ENCODE measurements around the gene SLC25A43.
"Not testable (repeated sequence)": the region's sequence is repeated elsewhere in the genome, so short reads cannot be mapped to it uniquely, and the experiment has no call there.

The SLC25A43 gene

GRCh38 chrX:119398974-119399771, at the start of gene SLC25A43:
Gene SLC25A43, plus strand, starts transcription at chrX:119399336. Its CDS starts 68 bp downstream, at chrX:119399404.
- H3K4me3 ChIP-seq (ENCODE audit: low read length), result peak within 1 kb of the TSS; percentile 42
- no peaks in the 10 kb centered on the region for H3K4me1 ChIP-seq (ENCODE audit: control insufficient read depth, low read depth, low read length)
- H3K27me3 ChIP-seq (ENCODE audit: control insufficient read depth, insufficient read depth, low read length), result peaks cover 24% of the 10 kb centered on the region
- H3K9me3 ChIP-seq (ENCODE audit: control insufficient read depth, low read depth, low read length), result peaks cover 10% of the 10 kb centered on the region
- H3K36me3 ChIP-seq (ENCODE audit: control insufficient read depth, low read depth, low read length), result no peaks in the 10 kb centered on the region
- peak within 1 kb of the TSS; percentile 17 for H3K9ac ChIP-seq (ENCODE audit: low read length)
- no peak within 1 kb of the TSS for H3K27ac ChIP-seq (ENCODE audit: low read length)

DNA sequence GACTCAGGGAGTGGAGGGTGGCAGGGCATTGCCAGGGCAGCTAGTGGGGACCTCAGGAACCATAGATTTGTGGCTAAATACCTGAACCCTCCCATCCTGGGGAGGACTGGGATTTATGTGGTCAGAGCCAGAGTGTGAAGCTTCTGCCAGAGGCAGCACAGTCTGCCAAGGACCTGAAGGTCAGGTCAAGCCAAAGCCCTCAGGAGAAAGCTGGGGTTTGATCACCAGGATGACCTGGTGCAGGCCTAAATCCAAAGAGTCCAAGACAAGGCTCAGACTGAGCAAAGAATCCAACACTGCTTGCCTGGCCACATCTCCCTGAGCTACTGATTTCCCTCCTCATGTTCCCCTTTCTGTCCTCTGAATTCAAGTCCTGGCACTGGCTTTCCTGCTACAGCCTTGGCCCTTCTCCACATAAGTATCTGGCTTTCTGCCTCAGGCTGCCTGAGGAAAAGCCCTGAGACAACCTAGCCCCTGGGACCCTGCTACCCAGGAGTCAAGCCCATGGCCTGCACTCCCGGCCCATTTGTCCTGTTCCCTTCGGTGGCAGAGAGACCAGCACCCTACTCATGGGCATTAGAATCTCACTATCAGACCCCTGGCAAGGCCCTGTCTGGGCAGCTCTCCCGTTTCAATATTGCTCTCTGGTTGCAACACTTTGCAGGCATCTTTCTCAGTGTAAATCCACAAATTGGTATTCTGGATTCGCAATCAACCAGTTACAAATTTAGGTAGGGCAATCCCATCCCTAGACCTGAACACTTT, 39.3 kb upstream of the SLC25A43 start:
- H3K9ac ChIP-seq (ENCODE audit: low read length), result no peak overlapping the region

DNA sequence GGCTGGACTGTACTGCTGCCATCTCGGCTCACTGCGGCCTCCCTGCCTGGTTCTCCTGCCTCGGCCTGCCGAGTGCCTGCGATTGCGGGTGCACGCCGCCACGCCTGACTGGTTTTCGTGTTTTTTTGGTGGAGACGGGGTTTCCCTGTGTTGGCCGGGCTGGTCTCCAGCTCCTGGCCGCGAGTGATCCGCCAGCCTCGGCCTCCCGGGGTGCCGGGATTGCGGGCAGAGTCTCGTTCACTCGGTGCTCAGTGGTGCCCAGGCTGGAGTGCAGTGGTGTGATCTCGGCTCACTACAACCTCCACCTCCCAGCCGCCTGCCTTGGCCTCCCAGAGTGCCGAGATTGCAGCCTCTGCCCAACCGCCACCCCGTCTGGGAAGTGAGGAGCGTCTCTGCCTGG, 37.7 kb upstream of the SLC25A43 start:
- not testable (repeated sequence) for H3K9ac ChIP-seq (ENCODE audit: low read length); H3K4me1 ChIP-seq (ENCODE audit: control insufficient read depth, low read depth, low read length); H3K4me3 ChIP-seq (ENCODE audit: low read length); H3K27me3 ChIP-seq (ENCODE audit: control insufficient read depth, insufficient read depth, low read length); H3K36me3 ChIP-seq (ENCODE audit: control insufficient read depth, low read depth, low read length); H3K27ac ChIP-seq (ENCODE audit: low read length)
- peaks cover 15% of the 10 kb centered on the region for H3K9me3 ChIP-seq (ENCODE audit: control insufficient read depth, low read depth, low read length)

More for the DNA sequence above, 39.3 kb upstream of the SLC25A43 start:
- Histone ChIP-seq H3K36me3 (ENCODE audit: control insufficient read depth, low read depth, low read length) (no peaks in the 10 kb centered on the region), H3K4me1 (ENCODE audit: control insufficient read depth, low read depth, low read length) (no peaks in the 10 kb centered on the region), H3K27ac (ENCODE audit: low read length) (no peak overlapping the region), H3K27me3 (ENCODE audit: control insufficient read depth, insufficient read depth, low read length) (no peaks in the 10 kb centered on the region), H3K4me3 (ENCODE audit: low read length) (no peak overlapping the region), H3K9me3 (ENCODE audit: control insufficient read depth, low read depth, low read length) (peaks cover 15% of the 10 kb centered on the region)

DNA sequence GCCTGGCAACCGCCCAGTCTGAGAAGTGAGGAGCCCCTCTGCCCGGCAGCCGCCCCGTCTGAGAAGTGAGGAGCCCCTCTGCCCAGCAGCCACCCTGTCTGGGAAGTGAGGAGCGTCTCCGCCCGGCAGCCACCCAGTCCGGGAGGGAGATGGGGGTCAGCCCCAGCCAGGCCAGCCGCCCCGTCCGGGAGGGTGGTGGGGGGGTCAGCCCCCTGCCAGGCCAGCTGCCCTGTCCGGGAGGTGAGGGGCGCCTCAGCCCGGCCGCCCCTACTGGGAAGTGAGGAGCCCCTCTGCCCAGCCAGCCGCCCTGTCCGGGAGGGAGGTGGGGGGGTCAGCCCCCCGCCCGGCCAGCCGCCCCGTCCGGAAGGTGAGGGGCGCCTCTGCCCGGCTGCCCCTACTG, 37.1 kb upstream of the SLC25A43 start:
- not testable (repeated sequence) for H3K27me3 ChIP-seq (ENCODE audit: control insufficient read depth, insufficient read depth, low read length); H3K27ac ChIP-seq (ENCODE audit: low read length); H3K36me3 ChIP-seq (ENCODE audit: control insufficient read depth, low read depth, low read length)

GRCh38 chrX:119363391-119363790, 35.7 kb upstream of the SLC25A43 start:
- no peaks in the 10 kb centered on the region for H3K27me3 ChIP-seq (ENCODE audit: control insufficient read depth, insufficient read depth, low read length)
- H3K36me3 ChIP-seq (ENCODE audit: control insufficient read depth, low read depth, low read length), result no peaks in the 10 kb centered on the region
- H3K4me1 ChIP-seq (ENCODE audit: control insufficient read depth, low read depth, low read length), result no peaks in the 10 kb centered on the region
- H3K4me3 ChIP-seq (ENCODE audit: low read length), result no peak overlapping the region
- H3K9me3 ChIP-seq (ENCODE audit: control insufficient read depth, low read depth, low read length), result peaks cover 16% of the 10 kb centered on the region
- no peak overlapping the region for H3K27ac ChIP-seq (ENCODE audit: low read length)
- H3K9ac ChIP-seq (ENCODE audit: low read length), result no peak overlapping the region

More for the DNA sequence above, 37.1 kb upstream of the SLC25A43 start:
- not testable (repeated sequence) for H3K4me3 ChIP-seq (ENCODE audit: low read length); H3K9ac ChIP-seq (ENCODE audit: low read length); H3K4me1 ChIP-seq (ENCODE audit: control insufficient read depth, low read depth, low read length)
- H3K9me3 ChIP-seq (ENCODE audit: control insufficient read depth, low read depth, low read length), result peaks cover 18% of the 10 kb centered on the region

GRCh38 chrX:119371861-119372260, 27.3 kb upstream of the SLC25A43 start:
- H3K4me3 ChIP-seq (ENCODE audit: low read length); H3K27ac ChIP-seq (ENCODE audit: low read length); H3K4me1 ChIP-seq (ENCODE audit: control insufficient read depth, low read depth, low read length); H3K27me3 ChIP-seq (ENCODE audit: control insufficient read depth, insufficient read depth, low read length); H3K36me3 ChIP-seq (ENCODE audit: control insufficient read depth, low read depth, low read length); H3K9ac ChIP-seq (ENCODE audit: low read length); H3K9me3 ChIP-seq (ENCODE audit: control insufficient read depth, low read depth, low read length): not testable (repeated sequence)

GRCh38 chrX:119374736-119375135, 24.4 kb upstream of the SLC25A43 start:
- Histone ChIP-seq H3K27ac (ENCODE audit: low read length) (no peak overlapping the region), H3K4me3 (ENCODE audit: low read length) (no peak overlapping the region), H3K36me3 (ENCODE audit: control insufficient read depth, low read depth, low read length) (no peaks in the 10 kb centered on the region), H3K27me3 (ENCODE audit: control insufficient read depth, insufficient read depth, low read length) (no peaks in the 10 kb centered on the region), H3K9me3 (ENCODE audit: control insufficient read depth, low read depth, low read length) (peaks cover 3% of the 10 kb centered on the region), H3K9ac (ENCODE audit: low read length) (no peak overlapping the region), H3K4me1 (ENCODE audit: control insufficient read depth, low read depth, low read length) (no peaks in the 10 kb centered on the region)

DNA sequence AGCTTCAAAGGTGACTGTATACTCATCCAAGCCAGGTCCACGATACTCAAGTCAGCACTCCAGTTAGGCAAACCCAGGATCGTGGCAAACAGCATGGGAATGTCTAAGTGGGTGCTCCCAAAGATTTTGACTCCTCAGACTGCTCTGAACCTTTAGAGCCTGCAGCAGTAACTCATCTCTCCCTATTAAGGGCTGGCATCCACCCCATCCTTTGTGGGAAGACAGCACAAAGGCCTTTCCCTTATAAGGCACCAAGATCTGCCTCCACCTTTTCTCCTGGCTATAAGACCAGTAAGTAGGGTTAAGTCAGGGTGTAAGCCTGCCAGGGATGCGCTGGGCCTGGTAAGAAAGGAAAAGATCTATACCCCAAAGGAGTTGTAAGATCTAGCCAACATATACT, 23.6 kb upstream of the SLC25A43 start:
- Histone ChIP-seq H3K9me3 (ENCODE audit: control insufficient read depth, low read depth, low read length) (peaks cover 3% of the 10 kb centered on the region), H3K9ac (ENCODE audit: low read length) (no peak overlapping the region), H3K4me1 (ENCODE audit: control insufficient read depth, low read depth, low read length) (no peaks in the 10 kb centered on the region), H3K4me3 (ENCODE audit: low read length) (no peak overlapping the region), H3K27me3 (ENCODE audit: control insufficient read depth, insufficient read depth, low read length) (no peaks in the 10 kb centered on the region), H3K36me3 (ENCODE audit: control insufficient read depth, low read depth, low read length) (no peaks in the 10 kb centered on the region), H3K27ac (ENCODE audit: low read length) (no peak overlapping the region)

- Histone ChIP-seq H3K4me1 (ENCODE audit: control insufficient read depth, low read depth, low read length) (peaks cover 3% of the 10 kb centered on the region), H3K9ac (ENCODE audit: low read length) (no peak overlapping the region), H3K36me3 (ENCODE audit: control insufficient read depth, low read depth, low read length) (no peaks in the 10 kb centered on the region), H3K9me3 (ENCODE audit: control insufficient read depth, low read depth, low read length) (peaks cover 3% of the 10 kb centered on the region), H3K27ac (ENCODE audit: low read length) (no peak overlapping the region), H3K4me3 (ENCODE audit: low read length) (no peak overlapping the region), H3K27me3 (ENCODE audit: control insufficient read depth, insufficient read depth, low read length) (no peaks in the 10 kb centered on the region)
These were observed 22.8 kb upstream of the SLC25A43 start for GRCh38 chrX:119376312-119376711.

GRCh38 chrX:119381349-119381944, 17.7 kb upstream of the SLC25A43 start:
- no peaks in the 10 kb centered on the region for H3K9me3 ChIP-seq (ENCODE audit: control insufficient read depth, low read depth, low read length)
- no peaks in the 10 kb centered on the region for H3K36me3 ChIP-seq (ENCODE audit: control insufficient read depth, low read depth, low read length)
- H3K27ac ChIP-seq (ENCODE audit: low read length), result no peak overlapping the region
- H3K4me1 ChIP-seq (ENCODE audit: control insufficient read depth, low read depth, low read length), result peaks cover 5% of the 10 kb centered on the region
- no peaks in the 10 kb centered on the region for H3K27me3 ChIP-seq (ENCODE audit: control insufficient read depth, insufficient read depth, low read length)
- H3K9ac ChIP-seq (ENCODE audit: low read length), result no peak overlapping the region
- no peak overlapping the region for H3K4me3 ChIP-seq (ENCODE audit: low read length)

DNA sequence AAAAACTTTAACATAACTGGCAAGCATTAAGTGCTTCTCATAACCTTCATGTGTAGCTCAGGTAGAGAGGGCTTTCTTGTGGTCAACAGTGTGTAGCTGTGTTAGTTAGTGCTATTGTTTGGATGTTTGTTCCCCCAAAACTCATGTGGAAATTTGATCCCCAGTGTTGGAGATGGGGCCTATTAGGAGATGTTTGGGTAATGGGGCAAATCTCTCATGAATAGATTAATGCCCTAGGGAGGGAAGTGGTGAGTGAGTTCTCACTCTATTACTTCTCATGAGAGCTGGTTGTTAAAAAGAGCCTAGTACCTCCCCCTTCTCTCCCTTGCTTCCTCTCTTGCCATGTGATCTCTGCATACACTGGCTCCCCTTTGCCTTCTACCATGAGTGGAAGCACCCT, 16.5 kb upstream of the SLC25A43 start:
- no peaks in the 10 kb centered on the region for H3K27me3 ChIP-seq (ENCODE audit: control insufficient read depth, insufficient read depth, low read length)
- H3K9ac ChIP-seq (ENCODE audit: low read length), result no peak overlapping the region
- no peak overlapping the region for H3K27ac ChIP-seq (ENCODE audit: low read length)
- H3K4me3 ChIP-seq (ENCODE audit: low read length), result no peak overlapping the region
- H3K4me1 ChIP-seq (ENCODE audit: control insufficient read depth, low read depth, low read length), result peaks cover 5% of the 10 kb centered on the region
- no peaks in the 10 kb centered on the region for H3K36me3 ChIP-seq (ENCODE audit: control insufficient read depth, low read depth, low read length)
- no peaks in the 10 kb centered on the region for H3K9me3 ChIP-seq (ENCODE audit: control insufficient read depth, low read depth, low read length)
